ENCODE data around the gene C13orf42.

C13orf42 gene

DNA sequence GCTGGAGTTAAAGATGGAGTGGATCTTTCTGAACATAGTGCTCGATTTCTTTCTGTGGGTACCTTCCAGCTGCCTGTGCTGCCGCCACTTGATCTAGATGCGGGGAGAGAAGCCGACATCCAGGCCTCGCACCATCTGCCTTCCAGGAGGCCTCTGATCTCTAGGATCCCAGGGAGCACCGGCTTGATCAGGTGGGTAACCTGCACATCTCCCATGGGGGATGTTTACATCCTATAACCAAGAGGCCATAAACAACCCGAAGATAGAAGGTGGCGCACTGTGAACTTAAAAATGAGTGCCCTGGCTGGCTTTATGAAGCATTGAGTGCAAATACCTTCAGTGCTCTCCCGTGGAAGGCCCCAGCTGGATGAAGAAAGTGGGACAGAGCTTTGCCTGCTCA lies at the start of gene C13orf42:
C13orf42 (minus strand) TSS at position 101 of the 400 bp plus-strand sequence; CDS start at position 36, 65 bp downstream.
- Histone ChIP-seq H3K36me3 (ENCODE audit: control insufficient read depth, insufficient read depth, low read length) (no peaks in the 10 kb centered on the region), H3K27me3 (replicated peaks; ENCODE audit: control insufficient read depth, insufficient read depth, low read length) (no peaks in the 10 kb centered on the region; the same call in 1 of the 2 replicates), H3K4me3 (replicated peaks; ENCODE audit: low read depth, low read length) (no peak within 1 kb of the TSS)
- no peak for TF ChIP-seq CTCF (IDR thresholded peaks at IDR 0.05; ENCODE audit: insufficient read depth, low read length, poor library complexity, severe bottlenecking)
- DNase-seq (ENCODE audit: extremely low read depth, insufficient read length): no peak

- peaks cover 2% of the 10 kb centered on the region; the same call in 1 of the 2 replicates for H3K27me3 ChIP-seq (replicated peaks; ENCODE audit: control insufficient read depth, insufficient read depth, low read length)
- no peak for DNase-seq (ENCODE audit: extremely low read depth, insufficient read length)
- no peak for TF ChIP-seq CTCF (IDR thresholded peaks at IDR 0.05; ENCODE audit: insufficient read depth, low read length, poor library complexity, severe bottlenecking)
- H3K36me3 ChIP-seq (ENCODE audit: control insufficient read depth, insufficient read depth, low read length): no peaks in the 10 kb centered on the region
- no peak overlapping the region for H3K4me3 ChIP-seq (replicated peaks; ENCODE audit: low read depth, low read length)
These were observed 47.9 kb upstream of the C13orf42 start for GRCh38 chr13:51158880-51159518.

DNA sequence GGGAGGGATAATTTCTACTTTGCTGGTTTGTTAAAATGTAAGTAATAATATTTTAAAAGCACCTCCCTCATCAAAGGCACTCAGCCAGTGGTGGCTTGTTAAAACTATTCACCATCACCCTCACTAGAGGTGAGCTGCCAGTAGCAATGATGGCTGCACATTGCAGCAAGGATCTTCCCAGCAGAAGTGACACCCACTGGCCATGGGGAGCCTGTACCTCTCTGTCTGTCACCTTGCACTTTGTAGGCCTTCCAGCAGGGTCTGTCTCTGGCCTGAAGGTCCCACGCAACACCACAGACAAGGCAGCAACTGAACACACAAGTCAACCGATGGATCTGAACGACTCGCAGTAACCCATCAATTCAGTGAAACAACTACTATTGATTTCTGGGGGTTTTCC lies 47.3 kb upstream of the C13orf42 start:
- no peak for DNase-seq (ENCODE audit: extremely low read depth, insufficient read length)
- Histone ChIP-seq H3K27me3 (replicated peaks; ENCODE audit: control insufficient read depth, insufficient read depth, low read length) (peaks cover 2% of the 10 kb centered on the region; the same call in 1 of the 2 replicates), H3K36me3 (ENCODE audit: control insufficient read depth, insufficient read depth, low read length) (no peaks in the 10 kb centered on the region), H3K4me3 (replicated peaks; ENCODE audit: low read depth, low read length) (no peak overlapping the region)
- no peak for TF ChIP-seq CTCF (IDR thresholded peaks at IDR 0.05; ENCODE audit: insufficient read depth, low read length, poor library complexity, severe bottlenecking)

- Histone ChIP-seq H3K27me3 (replicated peaks; ENCODE audit: control insufficient read depth, insufficient read depth, low read length) (peaks cover 2% of the 10 kb centered on the region; the same call in 1 of the 2 replicates), H3K36me3 (ENCODE audit: control insufficient read depth, insufficient read depth, low read length) (no peaks in the 10 kb centered on the region), H3K4me3 (replicated peaks; ENCODE audit: low read depth, low read length) (no peak overlapping the region)
- TF ChIP-seq CTCF (IDR thresholded peaks at IDR 0.05; ENCODE audit: insufficient read depth, low read length, poor library complexity, severe bottlenecking): no peak
- no peak for DNase-seq (ENCODE audit: extremely low read depth, insufficient read length)
These were observed 45.6 kb upstream of the C13orf42 start for GRCh38 chr13:51156648-51157047.

- Histone ChIP-seq H3K4me3 (replicated peaks; ENCODE audit: low read depth, low read length) (no peak overlapping the region), H3K27me3 (replicated peaks; ENCODE audit: control insufficient read depth, insufficient read depth, low read length) (peaks cover 3% of the 10 kb centered on the region; the same call in 1 of the 2 replicates), H3K36me3 (ENCODE audit: control insufficient read depth, insufficient read depth, low read length) (no peaks in the 10 kb centered on the region)
- no peak for DNase-seq (ENCODE audit: extremely low read depth, insufficient read length)
- no peak for TF ChIP-seq CTCF (IDR thresholded peaks at IDR 0.05; ENCODE audit: insufficient read depth, low read length, poor library complexity, severe bottlenecking)
These were observed 44.9 kb upstream of the C13orf42 start for GRCh38 chr13:51155776-51156515.
